Natural killer cell (primary cell): ENCODE data around the gene CCDC186. TPM values are rescaled to one million over a fixed set of nuclear protein-coding genes. Genes with fewer than 3 reads are reported as not detected.

Experiments
- ATAC-seq, 3 donors: fragments of 150-1000 bp in 2 of 3; fragments of 200-7000 bp in 1 of 3; cut with Tn5 transposase; 1 replicate in 1 of 3; 2 replicates in 2 of 3; pipeline ENCODE4 v1.10.0; 2021; ENCODE audit warnings: mild to moderate bottlenecking in 2 of 3, moderate library complexity in 2 of 3
- DNase-seq, 2 donors: peaks; one replicate each; pipeline versions ENCODE4 v3.0.0 to v3.0.0-alpha.2; 2013 to 2021; ENCODE audit warnings: mixed read lengths in 1 of 2
- H3K27ac ChIP-seq: one replicate; pipeline ENCODE4 v1.5.1; 2013; ENCODE audit warnings: mild to moderate bottlenecking, low read length
- H3K27me3 ChIP-seq: one replicate; pipeline ENCODE4 v1.6.1; 2013; ENCODE audit warnings: low read length; ENCODE audit not compliant: control insufficient read depth, insufficient read depth
- H3K36me3 ChIP-seq: one replicate; pipeline ENCODE4 v1.6.1; 2013; ENCODE audit warnings: low read length; ENCODE audit not compliant: control insufficient read depth, insufficient read depth
- H3K4me1 ChIP-seq: one replicate; pipeline ENCODE4 v1.6.1; 2013; ENCODE audit warnings: low read length; ENCODE audit not compliant: control insufficient read depth, insufficient read depth
- H3K4me3 ChIP-seq: one replicate; pipeline ENCODE4 v1.5.1; 2013; ENCODE audit warnings: low read length
- H3K9me3 ChIP-seq: one replicate; pipeline ENCODE4 v1.6.1; 2013; ENCODE audit warnings: low read length; ENCODE audit not compliant: control insufficient read depth, insufficient read depth
- H3K27ac Mint-ChIP-seq, 2 donors: one replicate each; pipeline ENCODE4 v1.8.0; 2022; ENCODE audit warnings: mild to moderate bottlenecking in 2 of 2, mixed read lengths in 2 of 2, moderate library complexity in 1 of 2
- H3K27me3 Mint-ChIP-seq, 2 donors: one replicate each; pipeline ENCODE4 v1.8.0; 2022; ENCODE audit warnings: low read depth in 2 of 2, mixed read lengths in 2 of 2
- H3K36me3 Mint-ChIP-seq: one replicate; pipeline ENCODE4 v1.8.0; 2022; ENCODE audit warnings: mixed read lengths
- H3K4me1 Mint-ChIP-seq, 2 donors: one replicate each; pipeline ENCODE4 v1.8.0; 2022; ENCODE audit warnings: mixed read lengths in 2 of 2
- H3K4me3 Mint-ChIP-seq: one replicate; pipeline ENCODE4 v1.8.0; 2022; ENCODE audit warnings: mild to moderate bottlenecking, moderate library complexity, mixed read lengths
- H3K9me3 Mint-ChIP-seq, 2 donors: one replicate each; pipeline ENCODE4 v1.8.0; 2022; ENCODE audit warnings: mixed read lengths in 2 of 2
- WGBS: methylation state at CpG from one replicate; pipeline ENCODE4 v1.1.7; 2013; ENCODE audit warnings: missing lambda C conversion rate; ENCODE audit not compliant: insufficient coverage; 5-methylcytosine and 5-hydroxymethylcytosine counted together
- intact Hi-C: fragments of 100-400 bp; cut with micrococcal nuclease; formaldehyde crosslinking; loops from one replicate; pipeline ENCODE4 v1.14.2; 2022
- total RNA-seq, 4 donors: library from RNA; stranded (reverse); fragments of 120-200 nt in 1 of 4; gene quantifications; one replicate each; pipeline versions ENCODE4 v1.2.3 to v1.2.4, GENCODE V29; 2013 to 2022
- TF ChIP-seq, protein P1 (sequence below): fragments of 200-600 bp; IDR thresholded peaks from one replicate; pipeline ENCODE4 v1.8.0; 2022; ENCODE audit warnings: antibody characterized with exemption

Gene CCDC186
- total RNA-seq, 3 donors from 2014 or later (not counting 1 experiment from before 2014, with no cell fraction given), result 51.1 to 66.9 (median 54.0) TPM

- 88% methylated on average over 5 of the region's 5 CpGs for WGBS
- H3K36me3 ChIP-seq, result no peaks in the 10 kb centered on the region
- ATAC-seq, result no peak
- no peaks in the 10 kb centered on the region for H3K9me3 Mint-ChIP-seq
- TF ChIP-seq, protein P1, sequence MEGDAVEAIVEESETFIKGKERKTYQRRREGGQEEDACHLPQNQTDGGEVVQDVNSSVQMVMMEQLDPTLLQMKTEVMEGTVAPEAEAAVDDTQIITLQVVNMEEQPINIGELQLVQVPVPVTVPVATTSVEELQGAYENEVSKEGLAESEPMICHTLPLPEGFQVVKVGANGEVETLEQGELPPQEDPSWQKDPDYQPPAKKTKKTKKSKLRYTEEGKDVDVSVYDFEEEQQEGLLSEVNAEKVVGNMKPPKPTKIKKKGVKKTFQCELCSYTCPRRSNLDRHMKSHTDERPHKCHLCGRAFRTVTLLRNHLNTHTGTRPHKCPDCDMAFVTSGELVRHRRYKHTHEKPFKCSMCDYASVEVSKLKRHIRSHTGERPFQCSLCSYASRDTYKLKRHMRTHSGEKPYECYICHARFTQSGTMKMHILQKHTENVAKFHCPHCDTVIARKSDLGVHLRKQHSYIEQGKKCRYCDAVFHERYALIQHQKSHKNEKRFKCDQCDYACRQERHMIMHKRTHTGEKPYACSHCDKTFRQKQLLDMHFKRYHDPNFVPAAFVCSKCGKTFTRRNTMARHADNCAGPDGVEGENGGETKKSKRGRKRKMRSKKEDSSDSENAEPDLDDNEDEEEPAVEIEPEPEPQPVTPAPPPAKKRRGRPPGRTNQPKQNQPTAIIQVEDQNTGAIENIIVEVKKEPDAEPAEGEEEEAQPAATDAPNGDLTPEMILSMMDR, result no peak
- intact Hi-C loops, result no loop called here
- H3K4me3 Mint-ChIP-seq, result no peak overlapping the region
- no peaks in the 10 kb centered on the region for H3K9me3 ChIP-seq
- H3K27ac Mint-ChIP-seq, result no peak overlapping the region
- H3K4me1 Mint-ChIP-seq, result no peaks in the 10 kb centered on the region
- no peak for DNase-seq
- H3K36me3 Mint-ChIP-seq, result no peaks in the 10 kb centered on the region
- peaks cover 11 to 27% of the 10 kb centered on the region in 2 donors for H3K27me3 Mint-ChIP-seq
- no peak overlapping the region for H3K27ac ChIP-seq
- H3K4me1 ChIP-seq, result no peaks in the 10 kb centered on the region
- no peaks in the 10 kb centered on the region for H3K27me3 ChIP-seq
- no peak overlapping the region for H3K4me3 ChIP-seq
Observed at GRCh38 chr10:114184276-114184675, 10.3 kb upstream of the CCDC186 start.

DNA sequence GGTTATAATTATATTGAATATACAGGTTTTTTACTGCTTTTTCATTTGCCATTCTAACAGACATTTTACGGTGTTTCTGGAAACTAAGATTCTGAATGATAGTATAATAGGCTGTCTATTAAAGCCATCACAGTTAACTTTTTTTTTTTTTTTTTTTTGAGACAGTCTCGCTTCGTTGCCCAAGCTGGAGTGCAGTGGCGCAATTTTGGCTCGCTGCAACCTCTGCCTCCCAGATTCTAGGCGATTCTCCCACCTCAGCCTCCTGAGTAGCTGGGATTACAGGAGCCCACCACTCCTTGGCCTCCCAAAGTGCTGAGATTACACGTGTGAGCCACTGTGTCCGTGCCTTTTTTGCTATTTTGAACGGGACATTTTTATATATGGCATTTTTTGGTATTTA is 9.6 kb upstream of the CCDC186 start:
- no peaks in the 10 kb centered on the region for H3K36me3 ChIP-seq
- no peak overlapping the region for H3K27ac ChIP-seq
- Mint-ChIP-seq H3K36me3 (no peaks in the 10 kb centered on the region), H3K9me3 (no peaks in the 10 kb centered on the region), H3K27ac (no peak overlapping the region), H3K4me1 (no peaks in the 10 kb centered on the region), H3K27me3 (peaks cover 16 to 34% of the 10 kb centered on the region in 2 donors), H3K4me3 (no peak overlapping the region)
- H3K9me3 ChIP-seq, result no peaks in the 10 kb centered on the region
- DNase-seq, result no peak
- intact Hi-C loops, result no loop called here
- ATAC-seq, result no peak
- TF ChIP-seq, protein P1, result no peak
- no peak overlapping the region for H3K4me3 ChIP-seq
- H3K27me3 ChIP-seq, result no peaks in the 10 kb centered on the region
- no peaks in the 10 kb centered on the region for H3K4me1 ChIP-seq
- 92% methylated on average over 9 of the region's 9 CpGs for WGBS

GRCh38 chr10:114181971-114182370 is 8.0 kb upstream of the CCDC186 start:
- WGBS, result 17% methylated on average over 4 of the region's 5 CpGs
- H3K4me3 Mint-ChIP-seq, result no peak overlapping the region

GRCh38 chr10:114180937-114181336 is 6.9 kb upstream of the CCDC186 start:
- Mint-ChIP-seq H3K9me3 (no peaks in the 10 kb centered on the region), H3K27ac (no peak overlapping the region), H3K4me1 (no peaks in the 10 kb centered on the region), H3K36me3 (no peaks in the 10 kb centered on the region), H3K4me3 (no peak overlapping the region), H3K27me3 (peaks cover 19 to 34% of the 10 kb centered on the region in 2 donors)
- Histone ChIP-seq H3K4me1 (no peaks in the 10 kb centered on the region), H3K4me3 (no peak overlapping the region), H3K27ac (no peak overlapping the region), H3K9me3 (no peaks in the 10 kb centered on the region), H3K27me3 (no peaks in the 10 kb centered on the region), H3K36me3 (no peaks in the 10 kb centered on the region)
- DNase-seq (no peak), ATAC-seq (no peak)
- WGBS, result 94% methylated on average over 2 of the region's 3 CpGs
- TF ChIP-seq, protein P1, result no peak
- intact Hi-C loops, result no loop called here

More at GRCh38 chr10:114181971-114182370, 8.0 kb upstream of the CCDC186 start:
- Mint-ChIP-seq H3K9me3 (no peaks in the 10 kb centered on the region), H3K36me3 (no peaks in the 10 kb centered on the region), H3K27ac (no peak overlapping the region), H3K4me1 (no peaks in the 10 kb centered on the region), H3K27me3 (peaks cover 18 to 35% of the 10 kb centered on the region in 2 donors)
- no peaks in the 10 kb centered on the region for H3K9me3 ChIP-seq
- ATAC-seq (no peak), DNase-seq (no peak)
- intact Hi-C loops, result no loop called here
- TF ChIP-seq, protein P1, result no peak
- H3K4me3 ChIP-seq, result no peak overlapping the region
- no peaks in the 10 kb centered on the region for H3K4me1 ChIP-seq
- no peaks in the 10 kb centered on the region for H3K36me3 ChIP-seq
- no peak overlapping the region for H3K27ac ChIP-seq
- H3K27me3 ChIP-seq, result no peaks in the 10 kb centered on the region
